Mucosa of rectum (tissue), 2 donors: ENCODE results near the gene ARID5B.

Experiments
- H3K27ac ChIP-seq, 2 donors: one replicate each; pipeline ENCODE4 v1.7.0; 2013; ENCODE audit warnings: inconsistent platforms in 2 of 2, low read depth in 2 of 2, low read length in 2 of 2
- H3K27me3 ChIP-seq, 2 donors: one replicate each; pipeline ENCODE4 v1.7.0; 2013; ENCODE audit warnings: low read length in 2 of 2; ENCODE audit not compliant: control insufficient read depth in 2 of 2, insufficient read depth in 2 of 2
- H3K36me3 ChIP-seq, 2 donors: one replicate each; pipeline ENCODE4 v1.7.0; 2013; ENCODE audit warnings: low read length in 2 of 2; ENCODE audit not compliant: control insufficient read depth in 2 of 2, insufficient read depth in 2 of 2
- H3K4me1 ChIP-seq, 2 donors: one replicate each; pipeline ENCODE4 v1.7.0; 2013; ENCODE audit warnings: low read length in 2 of 2, mild to moderate bottlenecking in 1 of 2; ENCODE audit not compliant: control insufficient read depth in 2 of 2, insufficient read depth in 2 of 2
- H3K4me3 ChIP-seq, 2 donors: one replicate each; pipeline ENCODE4 v1.7.0; 2013; ENCODE audit warnings: low read length in 2 of 2
- H3K9ac ChIP-seq, 2 donors: one replicate each; pipeline ENCODE4 v1.7.0; 2013; ENCODE audit warnings: low read length in 2 of 2, low read depth in 1 of 2, mild to moderate bottlenecking in 1 of 2
- H3K9me3 ChIP-seq, 2 donors: one replicate each; pipeline ENCODE4 v1.7.0; 2013; ENCODE audit warnings: low read length in 2 of 2; ENCODE audit not compliant: control insufficient read depth in 2 of 2
- donor health status: healthy.
- donor health status: Normal muscosa, but diverticular disease.

Gene ARID5B

GRCh38 chr10:61952028-61952674, 50.7 kb downstream of the ARID5B start:
- H3K4me3 ChIP-seq: no peak overlapping the region
- peaks cover 0 to 4% of the 10 kb centered on the region in 2 donors for H3K36me3 ChIP-seq
- no peak overlapping the region for H3K9ac ChIP-seq
- H3K9me3 ChIP-seq: no peaks in the 10 kb centered on the region
- H3K27me3 ChIP-seq: no peaks in the 10 kb centered on the region
- peaks cover 0 to 4% of the 10 kb centered on the region in 2 donors for H3K4me1 ChIP-seq
- H3K27ac ChIP-seq: no peak overlapping the region

DNA sequence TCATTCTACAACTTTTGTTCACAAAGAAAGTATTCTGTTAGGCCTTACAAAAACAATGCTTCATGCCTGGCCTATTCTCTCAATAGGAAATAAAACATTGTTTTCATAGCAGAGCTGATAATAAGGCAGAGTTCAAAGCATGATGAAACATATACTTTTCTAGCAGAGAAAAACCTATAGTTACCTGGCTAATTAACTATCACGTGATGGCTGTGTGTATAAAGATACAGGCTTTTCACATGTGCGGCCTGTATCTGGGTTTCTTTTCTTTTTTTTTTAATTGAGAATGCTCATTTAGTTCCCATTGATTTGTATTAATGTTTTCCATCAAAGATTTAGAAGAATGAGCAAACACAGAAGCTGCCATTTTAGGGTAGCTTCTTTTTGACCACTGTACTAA, 51.7 kb downstream of the ARID5B start:
- Histone ChIP-seq H3K27me3 (no peaks in the 10 kb centered on the region), H3K9me3 (no peaks in the 10 kb centered on the region), H3K27ac (no peak overlapping the region), H3K4me3 (no peak overlapping the region), H3K36me3 (peaks cover 0 to 4% of the 10 kb centered on the region in 2 donors), H3K9ac (no peak overlapping the region), H3K4me1 (peaks cover 0 to 4% of the 10 kb centered on the region in 2 donors)

- H3K36me3 ChIP-seq: peaks cover 0 to 4% of the 10 kb centered on the region in 2 donors
- H3K27me3 ChIP-seq: no peaks in the 10 kb centered on the region
- no peaks in the 10 kb centered on the region for H3K9me3 ChIP-seq
- H3K4me3 ChIP-seq: no peak overlapping the region
- no peak overlapping the region for H3K9ac ChIP-seq
- H3K27ac ChIP-seq: peak overlapping the region in 1 of 2 donors; percentile 16
- peaks cover 0 to 1% of the 10 kb centered on the region in 2 donors for H3K4me1 ChIP-seq
Measured at GRCh38 chr10:61957806-61958205, 56.3 kb downstream of the ARID5B start.

DNA sequence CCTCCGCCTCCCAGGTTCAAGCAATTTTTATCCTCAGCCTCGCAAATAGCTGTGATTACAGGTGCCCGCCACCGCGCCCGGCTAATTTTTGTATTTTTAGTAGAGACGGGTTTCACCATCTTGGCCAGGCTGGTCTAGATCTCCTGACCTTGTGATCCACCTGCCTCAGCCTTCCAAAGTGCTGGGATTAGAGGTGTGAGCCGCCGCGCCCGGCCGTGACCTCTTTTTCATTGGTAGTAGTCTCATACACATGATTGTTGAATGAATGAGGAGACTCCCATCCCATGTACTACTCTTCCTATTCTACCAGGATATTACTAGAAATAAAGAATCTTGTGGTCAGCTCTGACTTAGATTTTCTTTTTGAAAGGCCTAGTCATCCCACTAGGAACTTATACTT, 56.8 kb downstream of the ARID5B start:
- Histone ChIP-seq H3K27me3 (no peaks in the 10 kb centered on the region), H3K4me1 (peaks cover 0 to 3% of the 10 kb centered on the region in 2 donors), H3K36me3 (peaks cover 0 to 4% of the 10 kb centered on the region in 2 donors), H3K27ac (no peak overlapping the region), H3K9ac (no peak overlapping the region), H3K9me3 (no peaks in the 10 kb centered on the region), H3K4me3 (no peak overlapping the region)

GRCh38 chr10:61958805-61959204, 57.3 kb downstream of the ARID5B start:
- no peaks in the 10 kb centered on the region for H3K27me3 ChIP-seq

GRCh38 chr10:61959814-61960213, 58.3 kb downstream of the ARID5B start:
- no peak overlapping the region for H3K27ac ChIP-seq
- peaks cover 13 to 15% of the 10 kb centered on the region in 2 donors for H3K4me1 ChIP-seq
- H3K9me3 ChIP-seq: no peaks in the 10 kb centered on the region
- H3K36me3 ChIP-seq: peaks cover 0 to 4% of the 10 kb centered on the region in 2 donors
- H3K4me3 ChIP-seq: no peak overlapping the region
- H3K9ac ChIP-seq: no peak overlapping the region
- H3K27me3 ChIP-seq: no peaks in the 10 kb centered on the region

More at GRCh38 chr10:61958805-61959204, 57.3 kb downstream of the ARID5B start:
- H3K36me3 ChIP-seq: peaks cover 0 to 4% of the 10 kb centered on the region in 2 donors
- no peak overlapping the region for H3K9ac ChIP-seq
- H3K4me3 ChIP-seq: no peak overlapping the region
- H3K4me1 ChIP-seq: peaks cover 3 to 6% of the 10 kb centered on the region in 2 donors
- H3K9me3 ChIP-seq: no peaks in the 10 kb centered on the region
- H3K27ac ChIP-seq: no peak overlapping the region

- H3K36me3 ChIP-seq: no peaks in the 10 kb centered on the region
- H3K4me1 ChIP-seq: peaks cover 17 to 19% of the 10 kb centered on the region in 2 donors
- H3K9me3 ChIP-seq: no peaks in the 10 kb centered on the region
- H3K9ac ChIP-seq: no peak overlapping the region
- no peaks in the 10 kb centered on the region for H3K27me3 ChIP-seq
- no peak overlapping the region for H3K27ac ChIP-seq
- no peak overlapping the region for H3K4me3 ChIP-seq
Measured at GRCh38 chr10:61960396-61961120, 59.1 kb downstream of the ARID5B start.

DNA sequence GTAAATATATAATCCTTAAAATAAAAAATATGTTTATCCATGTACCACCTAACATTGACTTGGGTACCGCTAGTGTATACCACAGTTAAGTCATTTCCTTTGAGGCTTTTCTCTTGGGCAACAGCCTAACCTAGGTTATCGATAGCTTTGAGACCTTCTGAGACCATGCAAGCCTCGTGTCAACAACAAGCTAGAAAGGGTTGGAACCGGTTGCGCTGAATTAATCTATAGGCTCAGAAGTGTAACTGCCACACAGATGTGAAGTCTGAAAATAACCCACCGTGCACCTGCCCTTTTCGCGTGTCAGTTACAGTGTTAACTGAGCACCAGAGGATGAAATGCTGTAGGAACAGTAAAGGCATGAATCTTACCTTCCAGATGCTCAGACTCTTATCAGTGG, 59.8 kb downstream of the ARID5B start:
- Histone ChIP-seq H3K27me3 (no peaks in the 10 kb centered on the region), H3K36me3 (no peaks in the 10 kb centered on the region), H3K9ac (no peak overlapping the region), H3K9me3 (no peaks in the 10 kb centered on the region), H3K4me1 (peaks cover 17 to 24% of the 10 kb centered on the region in 2 donors), H3K4me3 (no peak overlapping the region), H3K27ac (peak overlapping the region in 1 of 2 donors; percentile 41)

- Histone ChIP-seq H3K9me3 (no peaks in the 10 kb centered on the region), H3K36me3 (peaks cover 0 to 3% of the 10 kb centered on the region in 2 donors), H3K4me3 (no peak overlapping the region), H3K4me1 (peaks cover 17 to 28% of the 10 kb centered on the region in 2 donors), H3K27me3 (no peaks in the 10 kb centered on the region), H3K9ac (no peak overlapping the region), H3K27ac (peak overlapping the region in 1 of 2 donors; percentile 11)
Measured at GRCh38 chr10:61962971-61963370, 61.5 kb downstream of the ARID5B start.

DNA sequence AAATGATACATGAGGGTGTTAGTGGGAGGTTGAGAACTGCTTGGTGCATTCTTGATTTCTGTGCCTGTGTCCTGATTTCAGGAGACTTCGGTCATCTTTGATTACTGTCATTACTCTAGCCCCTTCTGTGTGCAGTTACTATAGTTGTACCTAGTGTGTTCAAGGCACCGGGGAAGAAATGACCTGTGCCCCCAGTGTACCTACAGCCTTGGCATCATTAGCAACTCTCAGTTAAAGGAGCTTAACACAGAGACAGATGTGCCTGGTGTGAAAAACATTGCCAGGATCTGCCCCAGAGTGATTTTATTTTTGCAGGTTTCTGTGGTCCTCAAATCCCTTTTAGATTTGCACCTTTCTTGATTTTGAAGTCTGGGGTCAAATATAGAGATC, 62.2 kb downstream of the ARID5B start:
- Histone ChIP-seq H3K36me3 (peaks cover 0 to 3% of the 10 kb centered on the region in 2 donors), H3K9me3 (no peaks in the 10 kb centered on the region), H3K27me3 (no peaks in the 10 kb centered on the region), H3K9ac (peak overlapping the region in 1 of 2 donors; percentile 33), H3K27ac (peak overlapping the region in 1 of 2 donors; percentile 16), H3K4me1 (peaks cover 17 to 28% of the 10 kb centered on the region in 2 donors), H3K4me3 (peak overlapping the region in 1 of 2 donors; percentile 23)
